Psoas muscle (tissue), 8 donors: ENCODE results near the gene ARHGEF38. TPM values are rescaled to one million over a fixed set of nuclear protein-coding genes. Genes with fewer than 3 reads are reported as not detected.
A peak's percentile ranks its signal among the peaks of the same experiment; 100 is the strongest.

ENCODE experiments used
- ATAC-seq, 4 donors: fragments of 200-7000 bp; cut with Tn5 transposase; one replicate each; pipeline ENCODE4 v1.9.1; 2020; ENCODE audit warnings: moderate library complexity in 3 of 4, mild to moderate bottlenecking in 2 of 4
- DNase-seq, 2 donors: peaks; one replicate each; pipeline ENCODE4 v3.0.0-alpha.2; 2020
- H3K27ac ChIP-seq: fragments of 200-600 bp; one replicate; pipeline ENCODE4 v1.8.0; 2022
- H3K27me3 ChIP-seq, 3 donors: fragments of 200-600 bp in 1 of 3; one replicate each; pipeline versions ENCODE4 v1.6.1 to v1.8.0; 2013 to 2022; ENCODE audit warnings: low read length in 2 of 3, mild to moderate bottlenecking in 2 of 3, moderate library complexity in 1 of 3; ENCODE audit not compliant: insufficient read depth in 3 of 3
- H3K36me3 ChIP-seq, 2 donors: fragments of 200-600 bp in 1 of 2; one replicate each; pipeline versions ENCODE4 v1.6.1 to v1.8.0; 2013 to 2022; ENCODE audit warnings: low read depth in 1 of 2, mild to moderate bottlenecking in 1 of 2, moderate library complexity in 1 of 2; ENCODE audit not compliant: insufficient read depth in 1 of 2
- H3K4me1 ChIP-seq: fragments of 200-600 bp; one replicate; pipeline ENCODE4 v1.8.0; 2022
- H3K4me3 ChIP-seq: fragments of 200-600 bp; one replicate; pipeline ENCODE4 v1.8.0; 2022; ENCODE audit warnings: mild to moderate bottlenecking
- H3K9me3 ChIP-seq: fragments of 200-600 bp; one replicate; pipeline ENCODE4 v1.8.0; 2022
- CTCF ChIP-seq: fragments of 200-600 bp; IDR thresholded peaks from one replicate; pipeline ENCODE4 v1.8.0; 2022; ENCODE audit warnings: antibody characterized with exemption
- WGBS, 3 donors: extraction: QIAGEN DNeasy Blood & Tissue Kit; methylation state at CpG; one replicate each; pipeline versions ENCODE4 v1.1.6 to v1.1.7; 2013; 5-methylcytosine and 5-hydroxymethylcytosine counted together
- intact Hi-C, 2 donors: fragments of 100-400 bp; cut with DNase I; formaldehyde crosslinking; loops; one replicate each; pipeline versions ENCODE4 v1.11.0 to v1.14.2; 2022
- polyA plus RNA-seq, 3 donors: library from polyadenylated mRNA; stranded (reverse); fragments of 200-250 nt; gene quantifications; one replicate each; pipeline ENCODE4 v1.2.3, GENCODE V29; 2013
- total RNA-seq, 4 donors: library from RNA; stranded (reverse); fragmentation: NEBNext Ultra II Directional in 2 of 4; extraction: Animal tissue kit (Norgen Biotek cat#: 25700) in 2 of 4; gene quantifications; one replicate each; pipeline versions ENCODE4 v1.2.1 to v1.2.4, GENCODE V29; 2021 to 2023
- donor health status: healthy with polysubstance abuse.
- donor health status: DM: no; HTN: no; CAD: no; lungs with moderate emphysema.
- donor health status: Bipolar disorder and iron deficiency.
- donor health status: healthy.
- donor health status: DM: yes; HTN: yes; CAD: no.
- donor health status: DM: no; HTN: no; CAD: no.
- donor health status: DM: no; HTN: no; CAD: no.
- donor health status: DM: yes; HTN: yes; CAD: no.

ARHGEF38 gene
- total and polyA plus RNA-seq, 7 donors: not detected

GRCh38 chr4:105510245-105510644, 42.2 kb upstream of the ARHGEF38 start:
- Histone ChIP-seq H3K27ac (no peak overlapping the region), H3K36me3 (no peaks in the 10 kb centered on the region), H3K27me3 (no peaks in the 10 kb centered on the region), H3K4me3 (no peak overlapping the region), H3K9me3 (no peaks in the 10 kb centered on the region), H3K4me1 (no peaks in the 10 kb centered on the region)
- intact Hi-C loops: no loop called here
- 68 to 78% (median 69%) methylated on average over 2 of the region's 2 CpGs for WGBS, 3 donors
- no peak for TF ChIP-seq CTCF
- ATAC-seq: no peak
- DNase-seq: no peak

GRCh38 chr4:105520819-105521790, 31.3 kb upstream of the ARHGEF38 start:
- H3K27me3 ChIP-seq: no peaks in the 10 kb centered on the region
- WGBS, 3 donors: 18 to 33% (median 26%) methylated on average over 3 of the region's 3 CpGs
- no peaks in the 10 kb centered on the region for H3K4me1 ChIP-seq
- H3K36me3 ChIP-seq: no peaks in the 10 kb centered on the region
- H3K9me3 ChIP-seq: no peaks in the 10 kb centered on the region
- TF ChIP-seq CTCF: peak; percentile 65
- H3K4me3 ChIP-seq: no peak overlapping the region
- intact Hi-C loops: loop anchor here in 1 of 2 donors (10.0 kb wide), 1 partner anchor 144 kb away; no protein-coding TSS in a partner anchor
- H3K27ac ChIP-seq: no peak overlapping the region
- ATAC-seq (peak in 2 of 4 donors; percentile 70), DNase-seq (no peak)

GRCh38 chr4:105526656-105527055, 25.8 kb upstream of the ARHGEF38 start:
- no peaks in the 10 kb centered on the region for H3K4me1 ChIP-seq
- no peak for TF ChIP-seq CTCF
- no peaks in the 10 kb centered on the region for H3K9me3 ChIP-seq
- no peak overlapping the region for H3K4me3 ChIP-seq
- intact Hi-C loops: loop anchor here in 1 of 2 donors (10.0 kb wide), 1 partner anchor 138 kb away; no protein-coding TSS in a partner anchor
- WGBS, 3 donors: 91 to 92% (median 91%) methylated on average over 15 of the region's 15 CpGs
- no peaks in the 10 kb centered on the region for H3K27me3 ChIP-seq
- ATAC-seq (no peak), DNase-seq (peak in 1 of 2 donors; percentile 30)
- H3K27ac ChIP-seq: no peak overlapping the region
- H3K36me3 ChIP-seq: no peaks in the 10 kb centered on the region

- Histone ChIP-seq H3K9me3 (no peaks in the 10 kb centered on the region), H3K4me3 (no peak overlapping the region), H3K27ac (no peak overlapping the region), H3K27me3 (no peaks in the 10 kb centered on the region), H3K4me1 (no peaks in the 10 kb centered on the region), H3K36me3 (no peaks in the 10 kb centered on the region)
- DNase-seq: no peak
- no peak for ATAC-seq
- intact Hi-C loops: loop anchor here in 1 of 2 donors (10.0 kb wide), 1 partner anchor 138 kb away; no protein-coding TSS in a partner anchor
- TF ChIP-seq CTCF: no peak
- 78 to 89% (median 84%) methylated on average over 8 of the region's 8 CpGs for WGBS, 3 donors
These were observed 25.3 kb upstream of the ARHGEF38 start for GRCh38 chr4:105527081-105527480.
